BJ (cell line): ENCODE measurements around the gene MEGF9. TPM values are rescaled to one million over a fixed set of nuclear protein-coding genes. Genes with fewer than 3 reads are reported as not detected.
"Not testable (repeated sequence)": the region's sequence is repeated elsewhere in the genome, so short reads cannot be mapped to it uniquely, and the experiment has no call there.

Source experiments
- CTCF ChIA-PET: fragments of 350-600 bp; formaldehyde crosslinking; extraction: SDS; loops from one replicate; lab custom pipeline; 2021; ENCODE audit warnings: antibody characterized with exemption, inconsistent platforms; lab: Yijun Ruan, JAX
- POLR2A ChIA-PET: fragments of 300-600 bp; sonication (Branson Sonifier 250); formaldehyde crosslinking; extraction: SDS; loops from one replicate; lab custom pipeline; 2021; ENCODE audit warnings: antibody characterized with exemption; lab: Charles Lee
- DNase-seq: peaks from one replicate; pipeline ENCODE4 v3.0.0-alpha.2; 2011; ENCODE audit warnings: low read depth
- H3K27me3 ChIP-seq: 2 replicates; pipeline ENCODE4 v1.6.0; 2011; ENCODE audit warnings: low read length; ENCODE audit not compliant: control insufficient read depth, insufficient read depth
- H3K36me3 ChIP-seq: 2 replicates; pipeline ENCODE4 v1.5.1; 2011; ENCODE audit warnings: low read length; ENCODE audit not compliant: control insufficient read depth, insufficient read depth
- H3K4me3 ChIP-seq: 2 replicates; pipeline ENCODE4 v1.5.1; 2011; ENCODE audit warnings: low read depth, mild to moderate bottlenecking, control low read depth, low read length
- polyA plus RNA-seq: library from polyadenylated mRNA; depleted of rRNA; stranded (reverse); fragments of >200 nt; gene quantifications from 2 replicates; pipeline ENCODE4 v1.2.3, GENCODE V29; 2011; rRNA removed
- TF ChIP-seq, protein P1 (sequence below): IDR thresholded peaks from 2 replicates; pipeline ENCODE4 v1.5.1; 2011; ENCODE audit warnings: low read depth, mild to moderate bottlenecking, control low read depth, inconsistent platforms, low read length, moderate library complexity; ENCODE audit not compliant: insufficient read depth

The MEGF9 gene
- polyA plus RNA-seq, 1 experiment, result 1.1 TPM

DNA sequence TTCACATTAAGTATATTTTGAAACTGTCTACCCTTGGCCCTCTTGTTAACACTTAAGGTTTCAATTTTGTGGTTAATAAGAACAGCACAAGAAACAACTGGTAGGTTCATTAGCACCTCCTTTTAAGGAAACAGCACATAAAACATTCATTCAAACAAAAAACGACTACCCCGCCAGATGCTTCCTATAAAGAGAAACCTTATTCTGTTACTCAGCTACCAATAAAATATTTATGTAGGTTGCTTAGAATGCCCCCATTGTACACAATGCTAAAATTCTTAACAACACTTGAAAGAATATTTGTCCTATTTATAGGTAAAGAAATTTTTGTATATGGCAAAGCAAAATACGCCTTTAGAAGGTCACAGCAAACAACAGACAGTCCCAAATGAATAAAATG is 157.5 kb downstream of the MEGF9 start:
- POLR2A ChIA-PET, result no interaction called here

DNA sequence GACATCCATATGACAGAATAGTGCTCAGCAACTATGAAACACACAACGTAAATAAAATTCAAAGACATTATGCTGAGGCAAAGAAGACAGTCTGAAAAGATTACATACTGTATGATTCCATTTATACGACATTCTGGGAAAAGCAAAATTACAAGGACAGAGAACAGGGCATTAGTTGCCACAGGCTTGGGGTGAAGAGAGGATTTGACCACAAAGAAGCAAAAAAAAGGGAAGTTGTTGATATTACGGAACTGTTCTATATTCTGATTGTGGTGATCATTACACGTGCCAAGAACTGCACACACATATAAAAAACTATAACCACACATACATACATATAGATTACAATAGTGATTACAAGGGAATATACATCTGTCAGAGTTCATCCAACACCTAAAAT is 158.4 kb downstream of the MEGF9 start:
- TF ChIP-seq, protein P1, sequence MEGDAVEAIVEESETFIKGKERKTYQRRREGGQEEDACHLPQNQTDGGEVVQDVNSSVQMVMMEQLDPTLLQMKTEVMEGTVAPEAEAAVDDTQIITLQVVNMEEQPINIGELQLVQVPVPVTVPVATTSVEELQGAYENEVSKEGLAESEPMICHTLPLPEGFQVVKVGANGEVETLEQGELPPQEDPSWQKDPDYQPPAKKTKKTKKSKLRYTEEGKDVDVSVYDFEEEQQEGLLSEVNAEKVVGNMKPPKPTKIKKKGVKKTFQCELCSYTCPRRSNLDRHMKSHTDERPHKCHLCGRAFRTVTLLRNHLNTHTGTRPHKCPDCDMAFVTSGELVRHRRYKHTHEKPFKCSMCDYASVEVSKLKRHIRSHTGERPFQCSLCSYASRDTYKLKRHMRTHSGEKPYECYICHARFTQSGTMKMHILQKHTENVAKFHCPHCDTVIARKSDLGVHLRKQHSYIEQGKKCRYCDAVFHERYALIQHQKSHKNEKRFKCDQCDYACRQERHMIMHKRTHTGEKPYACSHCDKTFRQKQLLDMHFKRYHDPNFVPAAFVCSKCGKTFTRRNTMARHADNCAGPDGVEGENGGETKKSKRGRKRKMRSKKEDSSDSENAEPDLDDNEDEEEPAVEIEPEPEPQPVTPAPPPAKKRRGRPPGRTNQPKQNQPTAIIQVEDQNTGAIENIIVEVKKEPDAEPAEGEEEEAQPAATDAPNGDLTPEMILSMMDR, result no peak
- H3K4me3 ChIP-seq, result no peak overlapping the region
- no peak for DNase-seq
- ChIA-PET CTCF (no interaction called here), POLR2A (no interaction called here)
- H3K27me3 ChIP-seq, result no peaks in the 10 kb centered on the region
- H3K36me3 ChIP-seq, result no peaks in the 10 kb centered on the region

More for the DNA sequence above, 157.5 kb downstream of the MEGF9 start:
- no peak for DNase-seq
- Histone ChIP-seq H3K4me3 (no peak overlapping the region), H3K27me3 (no peaks in the 10 kb centered on the region), H3K36me3 (no peaks in the 10 kb centered on the region)
- CTCF ChIA-PET, result no interaction called here
- TF ChIP-seq, protein P1, result no peak

DNA sequence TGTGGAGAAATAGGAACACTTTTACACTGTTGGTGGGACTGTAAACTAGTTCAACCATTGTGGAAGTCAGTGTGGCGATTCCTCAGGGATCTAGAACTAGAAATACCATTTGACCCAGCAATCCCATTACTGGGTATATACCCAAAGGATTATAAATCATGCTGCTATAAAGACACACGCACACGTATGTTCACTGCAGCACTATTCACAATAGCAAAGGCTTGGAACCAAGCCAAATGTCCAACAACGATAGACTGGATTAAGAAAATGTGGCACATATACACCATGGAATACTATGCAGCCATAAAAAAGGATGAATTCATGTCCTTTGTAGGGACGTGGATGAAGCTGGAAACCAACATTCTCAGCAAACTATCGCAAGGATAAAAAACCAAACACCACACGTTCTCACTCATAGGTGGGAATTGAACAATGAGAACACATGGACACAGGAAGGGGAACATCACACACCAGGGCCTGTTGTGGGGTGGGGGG is 162.0 kb downstream of the MEGF9 start:
- CTCF ChIA-PET, H3K36me3 ChIP-seq, POLR2A ChIA-PET, H3K27me3 ChIP-seq, DNase-seq, H3K4me3 ChIP-seq: not testable (repeated sequence)

Other genes with a start within 250 kb of the MEGF9 start
- gene CDK5RAP2, start 134.3 kb downstream of the MEGF9 start, polyA plus RNA-seq, result 28.1 and 33.8 TPM in 2 replicates
- 40.8 and 47.8 TPM in 2 replicates for gene FBXW2, start 78.9 kb upstream of the MEGF9 start, polyA plus RNA-seq
- gene PSMD5, start 128.5 kb upstream of the MEGF9 start, polyA plus RNA-seq, result 22.0 and 37.7 TPM in 2 replicates
- 32.8 and 61.7 TPM in 2 replicates for gene PHF19, start 162.7 kb upstream of the MEGF9 start, polyA plus RNA-seq
- 2.2 and 3.3 TPM in 2 replicates for gene TRAF1, start 212.3 kb upstream of the MEGF9 start, polyA plus RNA-seq